Gastrocnemius medialis (tissue), 4 donors: Measurements from ENCODE around the gene OR11H7.

Source experiments
- CTCF ChIP-seq, 5 experiments: fragments of 450-650 bp in 3 of 5; fragments of 200-600 bp in 2 of 5; sonication (generic) in 2 of 5; IDR thresholded peaks in 4 of 5; conservative IDR thresholded peaks in 1 of 5; 1 replicate in 4 of 5; 2 replicates in 1 of 5; pipeline ENCODE4 v1.5.1; 2016 to 2019; ENCODE audit warnings: antibody characterized with exemption in 5 of 5, mild to moderate bottlenecking in 3 of 5, moderate library complexity in 3 of 5
- POLR2A ChIP-seq, 2 donors: fragments of 450-650 bp; IDR thresholded peaks; one replicate each; pipeline ENCODE4 v1.6.1; 2017; ENCODE audit warnings: antibody characterized with exemption in 2 of 2, mild to moderate bottlenecking in 2 of 2, moderate library complexity in 2 of 2

GRCh38 chr14:20198991-20199390, 29.8 kb upstream of the OR11H7 start:
- TF ChIP-seq CTCF (IDR thresholded peaks at IDR 0.05 in 4 of 5, conservative IDR thresholded peaks at IDR 0.05 in 1 of 5) (no peak), POLR2A (IDR thresholded peaks at IDR 0.05) (no peak)
